OCI-LY7 (cell line): Measurements from ENCODE around the gene CCNK.

Experiments
- CTCF ChIP-seq: fragments of 200-600 bp; sonication (generic); conservative IDR thresholded peaks from 2 replicates; pipeline ENCODE4 v1.5.1; 2014; ENCODE audit warnings: mild to moderate bottlenecking, antibody characterized with exemption, low read length, moderate library complexity, mixed read lengths
- EZH2phosphoT487 ChIP-seq: fragments of 200-600 bp; sonication (generic); IDR thresholded peaks from 2 replicates; pipeline ENCODE4 v1.6.1; 2018; ENCODE audit warnings: low read depth, borderline replicate concordance, mild to moderate bottlenecking, mixed run types, antibody characterized with exemption, low read length, moderate library complexity, mixed read lengths

GRCh38 chr14:99450266-99450665 is 30.9 kb upstream of the CCNK start:
- TF ChIP-seq CTCF (no peak), EZH2phosphoT487 (no peak)
